ENCODE data around the gene DDX42.
"Not testable (repeated sequence)": the region's sequence is repeated elsewhere in the genome, so short reads cannot be mapped to it uniquely, and the experiment has no call there.

Gene DDX42

GRCh38 chr17:63833741-63834373, 59.9 kb downstream of the DDX42 start:
- no peak for DNase-seq

GRCh38 chr17:63834431-63835166, 60.6 kb downstream of the DDX42 start:
- Mint-ChIP-seq H3K36me3 (ENCODE audit: low read depth) (peaks cover 45% of the 10 kb centered on the region), H3K9me3 (no peaks in the 10 kb centered on the region), H3K4me1 (peaks cover 44% of the 10 kb centered on the region), H3K27ac (no peak overlapping the region), H3K4me3 (no peak overlapping the region), H3K27me3 (no peaks in the 10 kb centered on the region)
- peak; percentile 62 for DNase-seq
- ATAC-seq: peak; percentile 79

More at GRCh38 chr17:63833741-63834373, 59.9 kb downstream of the DDX42 start:
- ATAC-seq: no peak
- Mint-ChIP-seq H3K4me3 (no peak overlapping the region), H3K27me3 (no peaks in the 10 kb centered on the region), H3K4me1 (peaks cover 44% of the 10 kb centered on the region), H3K27ac (peak overlapping the region; percentile 44), H3K36me3 (ENCODE audit: low read depth) (peaks cover 52% of the 10 kb centered on the region), H3K9me3 (no peaks in the 10 kb centered on the region)

DNA sequence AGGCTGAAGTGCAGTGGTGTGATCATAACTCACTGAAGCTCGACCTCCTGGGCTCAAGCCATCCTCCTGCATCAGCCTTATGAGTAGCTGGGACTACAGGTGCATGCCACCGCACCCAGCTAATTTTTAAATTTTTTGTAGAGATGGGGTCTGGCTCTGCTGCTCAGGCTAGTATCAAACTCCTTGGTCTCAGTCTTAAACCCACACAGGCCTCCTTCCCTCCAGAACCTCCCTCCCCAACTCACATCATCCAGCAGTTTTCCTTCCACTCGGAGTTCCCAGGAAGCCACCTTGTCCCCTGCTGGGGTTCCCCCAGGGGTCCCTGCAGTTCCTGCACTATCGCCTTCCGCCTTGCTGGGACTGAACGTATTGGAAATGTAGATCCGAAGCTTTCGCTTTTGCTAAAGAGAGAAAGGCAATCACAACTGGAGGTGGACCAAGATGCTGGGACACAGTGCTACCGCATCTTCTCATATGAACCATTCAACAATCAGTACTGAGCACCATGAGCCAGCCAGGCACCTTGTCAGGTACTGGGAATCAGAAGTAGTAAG, 61.3 kb downstream of the DDX42 start:
- H3K9me3 Mint-ChIP-seq: no peaks in the 10 kb centered on the region
- H3K4me3 Mint-ChIP-seq: no peak overlapping the region
- H3K27me3 Mint-ChIP-seq: no peaks in the 10 kb centered on the region
- peak overlapping the region; percentile 27 for H3K27ac Mint-ChIP-seq
- ATAC-seq (no peak), DNase-seq (no peak)
- peaks cover 38% of the 10 kb centered on the region for H3K4me1 Mint-ChIP-seq
- peaks cover 39% of the 10 kb centered on the region for H3K36me3 Mint-ChIP-seq (ENCODE audit: low read depth)

GRCh38 chr17:63836811-63837210, 62.8 kb downstream of the DDX42 start:
- peaks cover 24% of the 10 kb centered on the region for H3K36me3 Mint-ChIP-seq (ENCODE audit: low read depth)
- no peak for DNase-seq
- H3K9me3 Mint-ChIP-seq: no peaks in the 10 kb centered on the region
- H3K27me3 Mint-ChIP-seq: no peaks in the 10 kb centered on the region
- H3K4me3 Mint-ChIP-seq: no peak overlapping the region
- peaks cover 35% of the 10 kb centered on the region for H3K4me1 Mint-ChIP-seq
- H3K27ac Mint-ChIP-seq: no peak overlapping the region
- ATAC-seq: no peak

GRCh38 chr17:63837480-63837879, 63.5 kb downstream of the DDX42 start:
- ATAC-seq (no peak), DNase-seq (no peak)
- Mint-ChIP-seq H3K27ac (no peak overlapping the region), H3K27me3 (no peaks in the 10 kb centered on the region), H3K9me3 (no peaks in the 10 kb centered on the region), H3K36me3 (ENCODE audit: low read depth) (peaks cover 19% of the 10 kb centered on the region), H3K4me1 (peaks cover 34% of the 10 kb centered on the region), H3K4me3 (no peak overlapping the region)

- H3K27me3 Mint-ChIP-seq: no peaks in the 10 kb centered on the region
- peaks cover 19% of the 10 kb centered on the region for H3K36me3 Mint-ChIP-seq (ENCODE audit: low read depth)
- H3K27ac Mint-ChIP-seq: no peak overlapping the region
- H3K9me3 Mint-ChIP-seq: no peaks in the 10 kb centered on the region
- ATAC-seq (no peak), DNase-seq (no peak)
- no peak overlapping the region for H3K4me3 Mint-ChIP-seq
- peaks cover 34% of the 10 kb centered on the region for H3K4me1 Mint-ChIP-seq
These were observed 64.1 kb downstream of the DDX42 start for GRCh38 chr17:63837962-63838600.

- Mint-ChIP-seq H3K36me3 (ENCODE audit: low read depth) (peaks cover 15% of the 10 kb centered on the region), H3K4me1 (peaks cover 39% of the 10 kb centered on the region), H3K4me3 (peak overlapping the region; percentile 24), H3K27ac (no peak overlapping the region), H3K9me3 (no peaks in the 10 kb centered on the region), H3K27me3 (no peaks in the 10 kb centered on the region)
- DNase-seq (no peak), ATAC-seq (no peak)
These were observed 64.7 kb downstream of the DDX42 start for GRCh38 chr17:63838631-63839171.

DNA sequence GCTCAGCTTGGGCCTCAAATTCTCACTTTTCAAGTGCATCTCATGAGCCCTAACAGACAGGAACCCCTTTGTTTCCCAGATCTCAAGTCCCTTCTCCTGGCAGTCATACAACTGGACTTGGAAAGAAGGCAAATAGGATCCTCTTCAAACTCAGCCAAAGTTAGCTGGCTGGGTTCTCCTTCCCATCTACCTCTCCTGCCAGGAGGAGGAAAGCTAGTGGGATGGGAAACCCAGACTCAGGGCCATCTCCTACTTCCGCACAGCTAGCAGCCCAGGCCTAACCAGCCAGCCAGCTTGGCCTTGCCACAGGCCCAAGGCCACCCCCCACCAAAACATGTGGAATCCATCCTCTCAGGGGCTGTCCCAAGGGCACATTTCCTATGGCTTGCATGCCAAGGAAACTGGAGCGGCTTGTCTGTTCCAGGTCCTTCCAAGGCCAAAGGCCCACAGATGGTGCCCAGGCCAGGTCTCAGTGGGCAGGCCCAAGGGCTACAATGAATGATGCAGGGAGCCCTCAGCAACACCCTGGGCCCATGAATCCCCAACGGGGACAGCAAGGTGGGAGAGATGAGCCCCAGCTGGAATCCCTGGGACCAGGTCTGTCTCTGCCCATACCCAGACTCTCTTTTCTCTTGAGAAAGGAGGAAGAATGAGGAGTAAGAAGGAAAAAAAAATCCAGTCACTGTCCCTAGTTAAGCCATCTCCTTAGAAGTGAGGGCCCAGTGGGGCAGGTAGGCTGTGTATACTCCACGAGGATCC, 66.8 kb downstream of the DDX42 start:
- Mint-ChIP-seq H3K9me3 (no peaks in the 10 kb centered on the region), H3K4me3 (peak overlapping the region; percentile 95), H3K27me3 (no peaks in the 10 kb centered on the region), H3K36me3 (ENCODE audit: low read depth) (peaks cover 2% of the 10 kb centered on the region), H3K27ac (peak overlapping the region; percentile 90), H3K4me1 (peaks cover 36% of the 10 kb centered on the region)
- no peak for ATAC-seq
- no peak for DNase-seq

- Mint-ChIP-seq H3K27ac (peak overlapping the region; percentile 90), H3K27me3 (no peaks in the 10 kb centered on the region), H3K9me3 (no peaks in the 10 kb centered on the region), H3K4me3 (peak overlapping the region; percentile 95), H3K4me1 (peaks cover 36% of the 10 kb centered on the region), H3K36me3 (ENCODE audit: low read depth) (no peaks in the 10 kb centered on the region)
- no peak for ATAC-seq
- no peak for DNase-seq
These were observed 67.6 kb downstream of the DDX42 start for GRCh38 chr17:63841350-63842172.

- peak; percentile 21 for ATAC-seq
- no peaks in the 10 kb centered on the region for H3K36me3 Mint-ChIP-seq (ENCODE audit: low read depth)
These were observed 68.2 kb downstream of the DDX42 start for GRCh38 chr17:63842173-63842539.

GRCh38 chr17:63842540-63843386, 68.8 kb downstream of the DDX42 start, which contains the start of gene SMARCD2:
TSS of gene SMARCD2 (minus strand) at chr17:63842685. CDS start at chr17:63842674, 11 bp downstream.
- H3K27ac Mint-ChIP-seq: peak within 1 kb of the TSS; percentile 90
- H3K27me3 Mint-ChIP-seq: no peaks in the 10 kb centered on the region
- DNase-seq: peak; percentile 99
- H3K36me3 Mint-ChIP-seq (ENCODE audit: low read depth): peaks cover under 1% of the 10 kb centered on the region
- peaks cover under 1% of the 10 kb centered on the region for H3K9me3 Mint-ChIP-seq
- H3K4me1 Mint-ChIP-seq: peaks cover 38% of the 10 kb centered on the region
- peak; percentile 88 for ATAC-seq
- H3K4me3 Mint-ChIP-seq: peak within 1 kb of the TSS; percentile 95

More at GRCh38 chr17:63842173-63842539, 68.2 kb downstream of the DDX42 start:
- no peak for DNase-seq
- Mint-ChIP-seq H3K4me1 (peaks cover 36% of the 10 kb centered on the region), H3K9me3 (no peaks in the 10 kb centered on the region), H3K4me3 (peak overlapping the region; percentile 95), H3K27me3 (no peaks in the 10 kb centered on the region), H3K27ac (peak overlapping the region; percentile 90)

- peak overlapping the region; percentile 95 for H3K4me3 Mint-ChIP-seq
- DNase-seq: peak; percentile 45
- H3K36me3 Mint-ChIP-seq (ENCODE audit: low read depth); H3K9me3 Mint-ChIP-seq; H3K27me3 Mint-ChIP-seq: not testable (repeated sequence)
- H3K4me1 Mint-ChIP-seq: peaks cover 45% of the 10 kb centered on the region
- ATAC-seq: peak; percentile 5
- H3K27ac Mint-ChIP-seq: peak overlapping the region; percentile 83
These were observed 69.5 kb downstream of the DDX42 start for GRCh38 chr17:63843387-63843888.
